EL (cell line): ENCODE data around the gene NAA80.
"Not testable (repeated sequence)": the region's sequence is repeated elsewhere in the genome, so short reads cannot be mapped to it uniquely, and the experiment has no call there.

Experiments
- DNase-seq: peaks from one replicate; pipeline ENCODE4 v3.0.0-alpha.2; 2016

NAA80 gene

GRCh38 chr3:50312041-50312440 is 12.8 kb upstream of the NAA80 start:
- DNase-seq, result not testable (repeated sequence)

- DNase-seq, result no peak
These were observed 5.4 kb upstream of the NAA80 start for GRCh38 chr3:50304601-50305000.

GRCh38 chr3:50303013-50303815 is 4.0 kb upstream of the NAA80 start, which contains the start of gene HYAL1:
Gene HYAL1, minus strand, starts transcription at chr3:50303574. Its CDS starts 618 bp downstream, at chr3:50302956.
- no peak for DNase-seq

DNA sequence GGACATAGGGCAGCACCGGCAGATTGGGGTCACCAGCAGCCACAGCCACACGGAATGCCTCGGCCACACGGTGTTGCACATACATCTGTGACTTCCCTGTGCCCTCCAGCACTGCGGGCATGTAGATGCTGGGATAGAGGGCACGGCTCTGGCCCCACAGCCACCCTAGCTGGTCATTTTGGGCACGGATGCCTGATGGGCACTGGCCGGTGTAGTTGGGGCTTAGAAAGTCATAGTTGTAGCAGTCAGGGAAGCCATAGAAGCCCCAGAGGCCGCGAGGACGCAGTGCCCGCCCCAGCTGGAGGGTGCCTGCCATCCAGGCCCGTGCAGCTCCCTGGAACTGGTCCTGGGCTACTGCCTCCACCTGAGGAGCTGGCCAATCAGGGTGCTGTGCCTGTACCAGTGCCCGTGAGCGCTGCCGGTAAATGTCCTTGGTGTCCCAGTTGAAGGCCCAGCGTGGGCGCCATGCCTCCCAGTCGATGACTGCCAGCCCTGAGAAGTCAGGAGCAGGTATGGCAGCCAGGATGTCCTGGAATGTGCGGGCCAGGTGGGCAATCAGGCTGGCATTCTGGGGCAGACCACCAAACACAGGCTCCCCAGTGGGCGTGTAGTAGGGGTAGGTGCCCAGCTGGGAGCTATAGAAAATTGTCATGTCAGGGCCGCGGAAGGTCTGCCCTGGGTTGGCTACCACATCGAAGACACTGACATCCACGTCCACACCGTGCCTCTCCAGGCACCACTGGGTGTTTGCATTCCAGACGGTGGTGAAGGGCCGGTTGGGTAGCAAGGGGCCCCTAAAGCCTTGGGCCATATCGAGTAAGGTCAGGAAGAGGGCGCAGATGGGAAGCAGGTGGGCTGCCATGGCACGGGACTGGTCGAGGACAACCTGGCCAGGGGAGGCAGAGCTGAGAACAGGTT is 3.1 kb upstream of the NAA80 start:
- DNase-seq, result no peak

GRCh38 chr3:50300681-50301254 is 1.6 kb upstream of the NAA80 start:
- no peak for DNase-seq

DNA sequence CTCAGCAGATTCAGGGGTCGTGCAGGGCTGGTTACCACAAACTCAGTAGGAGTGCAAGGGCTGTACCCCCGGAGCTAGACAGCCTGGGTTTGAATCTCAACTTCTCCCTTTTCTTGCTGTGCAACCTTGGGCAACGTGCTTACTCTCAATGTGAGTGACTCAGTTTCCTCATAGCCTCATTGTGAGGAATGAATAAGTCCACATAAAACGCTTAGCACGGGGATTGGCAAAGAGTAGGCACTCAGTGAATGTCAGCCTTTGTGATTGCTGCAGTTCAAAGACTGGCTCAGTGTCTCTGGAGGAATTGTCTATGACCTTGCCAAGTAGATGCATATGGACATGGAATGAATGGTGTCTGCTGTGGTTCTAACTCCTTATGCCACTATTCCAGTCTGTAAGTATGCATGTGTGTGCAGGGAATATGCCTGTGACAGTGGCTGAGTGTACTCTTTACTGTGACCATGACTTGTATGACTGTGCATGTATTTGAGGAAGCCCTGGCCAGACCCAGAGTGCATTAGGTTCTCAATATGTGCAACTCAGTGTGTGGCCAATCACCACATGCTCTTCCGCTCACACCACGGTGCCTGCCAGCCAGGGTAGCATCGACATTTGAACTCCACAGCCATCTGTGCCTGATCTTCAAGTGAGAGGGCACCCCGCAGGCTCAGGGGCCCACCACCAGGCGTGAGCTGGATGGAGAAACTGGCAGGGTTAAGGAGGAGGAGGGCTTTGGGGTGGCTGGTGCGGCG is 900 bp upstream of the NAA80 start:
- DNase-seq, result no peak

- no peak for DNase-seq
These were observed 378 bp upstream of the NAA80 start for GRCh38 chr3:50299638-50299928.

GRCh38 chr3:50297896-50298725 is 1.1 kb downstream of the NAA80 start:
- no peak for DNase-seq

GRCh38 chr3:50297384-50297775 is 1.8 kb downstream of the NAA80 start:
- no peak for DNase-seq

DNA sequence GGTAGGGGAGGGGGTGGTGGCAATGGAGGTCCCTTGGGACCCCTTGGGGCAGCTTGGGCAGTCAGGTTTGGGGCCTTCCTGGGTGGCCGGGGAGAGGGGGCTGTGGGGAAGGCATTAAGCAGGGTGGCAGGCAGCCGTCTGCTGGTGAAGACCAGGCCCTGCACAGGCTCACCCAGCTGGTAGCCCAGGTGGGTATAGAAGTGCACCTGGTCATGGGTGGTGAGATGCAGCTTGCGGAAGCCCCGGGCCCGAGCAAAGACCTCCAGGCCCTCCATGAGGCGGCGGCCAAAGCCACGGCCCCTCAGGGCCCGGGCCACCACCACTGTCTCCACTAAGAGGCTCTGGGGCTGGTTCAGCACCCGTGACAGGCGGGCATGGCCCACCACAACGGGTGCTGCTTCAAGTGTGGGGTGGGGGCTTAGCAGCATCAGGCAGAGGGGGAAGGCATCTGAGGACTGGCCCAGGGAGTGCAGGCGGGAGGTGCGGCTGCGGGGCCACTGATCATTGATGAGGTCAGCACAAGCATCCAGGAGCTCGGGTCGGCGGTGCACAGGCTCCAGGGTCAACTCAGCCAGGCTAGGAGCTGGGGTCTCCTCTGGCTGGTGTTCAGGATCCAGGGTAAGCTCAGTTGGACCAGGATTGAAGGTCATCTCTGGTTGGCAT is 2.4 kb downstream of the NAA80 start:
- DNase-seq, result no peak

- no peak for DNase-seq
These were observed 3.4 kb downstream of the NAA80 start for GRCh38 chr3:50295553-50296431.

DNA sequence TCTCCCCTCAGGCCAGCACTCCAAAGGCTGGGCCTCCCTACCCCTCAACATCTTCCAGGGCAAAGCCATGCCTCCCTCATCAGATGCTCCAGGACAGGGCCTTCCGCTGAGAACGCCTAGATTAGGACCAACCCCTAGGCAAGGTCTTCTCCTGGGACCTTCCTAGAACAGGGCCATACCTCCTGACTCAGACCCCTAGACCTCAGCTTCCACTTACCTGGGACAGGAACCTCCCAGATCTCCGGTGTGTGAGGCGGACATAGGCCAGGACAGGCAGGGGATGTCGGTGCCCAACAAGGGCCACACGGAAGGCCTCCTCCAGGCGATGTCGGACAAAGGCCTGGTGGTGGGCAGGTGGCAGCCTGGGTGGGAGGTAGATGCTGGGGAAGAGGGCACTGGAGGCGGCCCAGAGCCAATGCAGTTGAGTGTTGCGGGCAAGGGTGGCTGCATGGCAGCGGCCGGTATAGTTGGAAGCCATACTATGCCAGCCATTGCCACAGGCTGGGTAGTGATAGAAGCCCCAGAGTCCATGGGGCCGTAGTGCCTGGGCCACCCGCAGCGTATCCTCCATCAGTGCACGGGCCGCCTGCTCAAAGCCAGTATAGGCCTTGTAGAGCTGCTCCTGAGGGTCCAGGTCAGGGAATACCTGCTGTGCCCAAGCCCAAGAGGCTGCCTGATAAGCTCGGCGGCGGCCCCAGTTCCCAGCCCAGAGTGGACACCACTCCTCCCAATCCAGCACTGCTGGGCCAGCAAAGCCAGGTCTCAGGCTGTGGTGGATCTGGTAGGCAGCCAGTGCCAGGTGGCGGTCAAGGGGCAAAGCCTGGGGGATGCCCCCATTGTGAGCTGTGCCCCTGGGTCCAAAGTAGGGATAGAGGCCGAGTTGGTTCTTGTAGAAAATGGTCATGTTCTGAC is 4.5 kb downstream of the NAA80 start:
- no peak for DNase-seq

DNA sequence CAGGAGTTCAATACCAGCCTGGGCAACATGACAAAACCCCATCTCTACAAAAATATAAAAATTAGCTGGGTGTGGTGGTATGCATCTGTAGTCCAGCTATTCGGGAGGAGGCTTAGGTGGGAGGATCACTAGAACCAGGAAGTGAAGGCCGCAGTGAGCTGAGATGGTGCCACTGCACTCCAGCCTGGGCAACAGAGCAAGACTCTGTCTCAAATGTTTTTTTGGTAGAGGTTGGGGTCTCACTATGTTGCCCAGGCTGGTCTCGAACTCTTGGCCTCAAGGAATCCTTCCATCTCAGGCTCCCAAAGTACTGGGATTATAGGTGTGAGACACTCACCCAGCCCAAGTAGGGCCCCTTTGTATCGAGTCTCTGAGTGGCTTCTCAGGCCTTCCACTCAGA is 5.1 kb downstream of the NAA80 start:
- DNase-seq, result no peak

- DNase-seq, result no peak
These were observed 6.0 kb downstream of the NAA80 start for GRCh38 chr3:50293079-50293801.

GRCh38 chr3:50292159-50293078 is 6.8 kb downstream of the NAA80 start, which contains the start of gene IFRD2:
Gene IFRD2, minus strand, starts transcription at chr3:50292429. Its CDS starts 155 bp downstream, at chr3:50292274.
- DNase-seq, result peak; percentile 97

DNA sequence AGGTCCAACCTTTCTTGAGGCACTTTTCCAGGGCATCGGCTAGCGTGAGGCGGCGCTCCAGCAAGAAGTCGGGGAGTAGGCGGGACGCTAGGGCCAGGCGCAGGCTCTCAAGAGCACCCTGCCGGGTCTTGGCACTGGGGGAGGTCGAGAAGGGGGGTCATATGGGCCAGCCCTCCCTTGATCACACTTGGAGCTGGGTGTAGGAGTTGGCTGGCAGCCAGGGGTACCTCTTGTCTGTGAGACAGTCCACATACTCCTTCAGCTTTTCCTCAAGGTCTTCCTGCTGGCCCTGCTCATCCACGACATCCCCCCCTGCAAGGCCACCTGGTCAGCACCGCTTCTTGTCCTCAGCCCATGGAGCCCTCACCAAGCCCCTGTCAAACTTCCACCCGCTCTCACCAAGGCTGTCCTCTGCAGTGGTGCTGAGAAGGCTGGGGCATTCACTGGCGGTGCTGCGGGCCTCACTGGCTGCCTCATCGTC is 9.0 kb downstream of the NAA80 start:
- DNase-seq, result no peak

- DNase-seq, result no peak
These were observed 10.1 kb downstream of the NAA80 start for GRCh38 chr3:50289130-50289529.
